ENCODE measurements around the gene MRPS25.
"Not testable (repeated sequence)": the region's sequence is repeated elsewhere in the genome, so short reads cannot be mapped to it uniquely, and the experiment has no call there.

Gene MRPS25

DNA sequence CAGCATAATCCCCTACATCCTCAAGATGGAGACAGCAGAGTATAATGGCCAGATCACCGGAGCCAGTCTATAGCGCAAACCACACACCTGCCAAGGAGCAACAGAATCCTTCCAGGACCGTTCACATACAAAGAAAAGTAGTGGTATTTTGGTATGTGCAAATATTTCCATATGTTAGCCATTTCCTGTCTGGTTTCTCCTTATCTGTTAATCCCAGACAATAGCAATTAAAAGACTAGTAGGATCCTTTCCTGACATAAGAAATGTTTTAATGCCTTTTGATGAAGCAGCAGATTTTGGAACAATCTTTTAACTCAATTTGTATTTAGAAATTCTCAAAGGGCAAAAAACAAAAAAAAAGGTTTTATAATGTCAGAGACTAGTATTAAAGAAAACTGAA lies 22.2 kb downstream of the MRPS25 start:
- no peak for FAIRE-seq

DNA sequence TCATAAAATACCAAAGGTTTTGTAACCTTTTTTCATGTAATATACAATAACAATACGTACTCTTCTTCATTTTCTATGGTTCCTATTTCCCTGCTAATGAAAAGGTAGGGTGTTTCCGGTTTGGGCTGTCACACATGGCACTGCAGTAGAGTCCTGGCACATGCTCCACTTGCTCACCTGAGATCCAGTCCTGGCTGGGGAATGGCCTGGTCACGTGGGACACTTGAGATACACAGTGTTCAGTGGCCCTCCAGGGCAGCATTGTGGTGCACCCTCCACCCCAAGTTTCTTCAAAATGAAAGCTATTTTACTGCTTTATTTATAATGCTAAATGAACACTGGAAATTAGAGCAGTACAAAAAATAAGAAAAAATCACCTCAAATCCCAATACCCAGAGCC lies 23.2 kb downstream of the MRPS25 start:
- no peak for FAIRE-seq

DNA sequence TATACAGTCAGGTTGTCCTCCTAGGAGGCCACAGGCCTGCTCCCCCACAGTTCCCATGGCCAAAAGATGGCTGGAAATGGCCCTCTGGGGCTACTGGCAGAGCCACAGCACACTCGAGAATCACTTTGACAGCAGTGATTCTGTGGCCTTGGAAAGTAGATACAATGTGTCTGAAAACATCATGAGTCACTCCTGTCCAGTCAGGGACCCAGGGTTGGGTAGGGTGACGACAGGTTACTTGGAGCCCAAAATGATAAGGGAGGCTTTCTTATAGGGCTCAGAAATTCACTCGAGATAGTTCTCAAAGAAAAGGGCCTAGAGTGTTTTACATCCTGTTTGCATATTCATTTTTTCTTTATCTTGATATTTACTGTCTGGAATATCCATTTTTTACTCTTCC lies 24.3 kb downstream of the MRPS25 start:
- FAIRE-seq: no peak

DNA sequence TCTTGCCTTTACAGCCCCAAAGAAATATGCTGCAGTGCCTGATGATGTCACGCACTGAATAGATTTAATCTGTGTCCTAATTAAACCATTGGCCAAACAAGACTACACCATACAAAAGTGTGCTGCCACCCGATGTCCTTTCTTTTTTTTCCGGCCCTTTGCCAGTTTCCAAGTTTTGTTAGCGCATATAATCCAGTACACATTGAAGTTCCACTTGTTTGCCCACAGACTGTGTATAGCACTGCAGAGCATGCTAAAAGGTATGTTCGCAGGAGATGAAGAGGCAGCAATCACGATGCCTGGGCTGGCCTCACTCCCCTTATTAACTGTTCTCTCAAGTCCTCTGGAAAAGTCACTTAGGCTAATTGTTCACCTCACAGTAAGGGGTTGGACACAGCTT lies 26.8 kb downstream of the MRPS25 start:
- FAIRE-seq: no peak

DNA sequence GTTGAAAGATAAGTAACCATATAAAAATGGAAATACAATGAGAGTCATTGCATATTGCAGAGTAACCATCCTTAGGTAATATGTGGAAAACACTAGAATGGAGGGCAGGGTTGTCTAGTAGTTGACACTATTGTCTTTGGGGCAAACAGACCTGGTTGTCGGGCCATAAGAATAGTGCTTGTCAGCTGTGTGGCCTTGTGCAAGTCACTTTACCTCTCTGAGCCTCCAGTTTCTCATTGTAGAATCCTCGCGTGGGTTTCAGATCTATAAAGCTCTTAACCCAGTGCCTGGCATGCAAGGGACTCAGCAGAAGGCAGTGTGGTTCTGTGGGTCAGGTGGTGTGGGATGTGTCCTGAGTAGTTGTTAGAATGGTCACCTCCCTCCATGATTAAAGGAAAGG lies 32.0 kb downstream of the MRPS25 start:
- FAIRE-seq: no peak

DNA sequence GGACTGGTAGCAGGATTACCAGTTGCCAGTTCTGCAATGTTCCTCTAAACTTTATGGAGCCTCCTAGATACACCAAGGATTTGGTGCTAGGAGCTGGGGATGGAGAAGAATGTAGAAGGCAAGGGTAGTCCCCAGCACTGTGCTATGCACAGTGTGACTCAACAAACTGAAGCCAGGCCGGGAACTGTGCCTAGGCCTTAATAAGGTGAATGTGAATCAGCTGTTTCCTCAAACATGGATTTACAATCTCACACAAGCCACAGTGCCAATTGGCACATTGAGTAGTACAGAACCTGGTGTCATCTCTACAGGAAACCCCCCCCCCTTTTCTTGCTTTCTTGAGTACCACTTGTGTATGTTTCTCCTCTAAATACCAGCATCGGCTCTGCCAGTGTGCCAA lies 32.5 kb downstream of the MRPS25 start:
- FAIRE-seq: no peak

DNA sequence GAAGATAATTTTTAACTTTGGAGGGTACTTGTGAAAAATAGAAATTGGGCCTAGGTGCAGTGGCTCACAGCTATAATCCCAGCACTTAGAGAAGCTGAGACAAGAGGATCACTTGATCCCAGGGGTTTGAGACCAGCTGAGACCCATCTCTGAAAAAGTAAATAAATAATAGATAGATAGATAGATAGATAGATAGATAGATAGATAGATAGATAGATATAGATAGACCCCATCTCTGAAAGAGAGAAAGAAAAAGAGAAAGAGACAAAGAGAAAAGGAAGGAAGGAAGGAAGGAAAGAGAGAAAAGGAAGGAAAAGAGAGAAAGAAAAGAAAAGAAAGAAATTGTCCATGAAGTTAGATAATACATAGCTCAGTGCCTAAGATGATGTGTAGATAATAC lies 35.5 kb downstream of the MRPS25 start:
- no peak for FAIRE-seq

DNA sequence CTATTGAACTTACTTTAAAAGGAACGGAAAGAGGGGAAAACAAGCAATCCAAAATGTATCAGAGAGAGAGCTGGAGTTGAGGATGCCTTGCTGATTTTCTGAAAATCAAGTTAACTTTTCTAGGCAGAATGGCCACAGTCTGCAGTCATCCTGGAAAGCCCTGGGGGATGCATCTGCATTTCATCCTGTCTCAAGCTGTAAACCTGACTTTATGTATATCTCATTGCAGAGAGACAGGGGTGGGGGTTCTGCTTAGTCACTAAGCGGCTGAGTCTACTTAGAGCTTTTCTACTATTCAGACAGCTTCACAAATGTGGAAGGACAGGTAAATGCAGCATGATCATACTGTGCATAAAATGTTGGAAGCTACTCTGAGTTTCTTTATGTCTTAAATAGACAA lies 41.4 kb downstream of the MRPS25 start:
- FAIRE-seq: no peak

DNA sequence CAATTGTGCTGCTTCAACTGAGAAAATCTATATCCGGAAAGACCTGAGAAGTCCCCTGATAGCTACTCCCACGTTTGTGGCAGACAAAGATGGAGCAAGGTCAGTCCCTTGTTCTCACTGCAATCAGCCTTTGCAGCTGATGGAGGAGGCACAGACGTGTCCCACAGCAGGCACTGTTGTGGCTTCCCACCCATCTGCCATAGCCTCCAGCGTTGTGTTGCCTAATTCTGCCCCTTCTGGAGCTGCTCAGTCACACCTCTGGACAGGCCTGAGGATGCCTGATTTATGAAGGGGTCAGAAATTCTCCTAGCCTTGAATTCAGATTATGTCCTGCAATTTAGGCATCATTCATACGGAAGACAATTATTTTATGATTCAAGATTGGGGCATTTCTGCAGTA lies 41.9 kb downstream of the MRPS25 start:
- no peak for FAIRE-seq

DNA sequence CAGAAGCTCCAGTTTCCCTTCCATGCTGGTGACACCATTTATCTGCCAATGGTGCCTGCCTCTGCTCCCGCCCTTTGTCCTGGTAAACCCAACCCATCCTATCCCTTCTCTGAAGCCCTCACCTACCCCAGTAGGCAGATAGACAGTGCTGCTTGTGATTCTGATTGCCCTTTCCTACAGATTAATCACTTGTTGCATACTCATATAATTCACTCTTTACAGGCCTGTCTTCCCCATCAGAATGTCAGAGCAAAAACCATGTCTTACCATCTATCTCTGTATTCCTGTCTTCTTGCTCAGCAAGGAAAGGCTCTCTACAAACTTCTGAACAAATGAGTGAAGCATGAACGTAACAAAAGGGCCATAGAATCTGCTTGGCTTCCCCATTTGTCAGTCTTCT lies 47.9 kb downstream of the MRPS25 start:
- FAIRE-seq: no peak

DNA sequence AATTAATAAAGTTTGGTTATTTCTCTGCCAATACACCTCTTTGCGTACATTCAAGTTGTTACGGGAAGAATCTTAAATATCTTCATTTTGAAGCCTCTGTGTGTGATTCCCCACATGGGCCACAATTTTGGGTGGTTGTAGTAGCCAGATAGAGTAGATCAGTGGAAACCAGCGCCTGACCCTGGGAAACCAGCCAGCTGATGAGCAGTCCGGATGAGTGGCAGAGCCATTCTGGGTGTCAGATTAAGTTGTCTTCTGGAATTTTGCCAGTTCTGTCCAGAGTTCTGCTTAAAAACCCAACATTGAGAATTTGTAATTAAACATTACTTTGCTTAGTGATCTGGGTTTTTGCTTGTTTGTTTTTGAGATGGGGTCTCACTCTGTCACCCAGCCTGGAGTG lies 49.7 kb downstream of the MRPS25 start:
- no peak for FAIRE-seq

DNA sequence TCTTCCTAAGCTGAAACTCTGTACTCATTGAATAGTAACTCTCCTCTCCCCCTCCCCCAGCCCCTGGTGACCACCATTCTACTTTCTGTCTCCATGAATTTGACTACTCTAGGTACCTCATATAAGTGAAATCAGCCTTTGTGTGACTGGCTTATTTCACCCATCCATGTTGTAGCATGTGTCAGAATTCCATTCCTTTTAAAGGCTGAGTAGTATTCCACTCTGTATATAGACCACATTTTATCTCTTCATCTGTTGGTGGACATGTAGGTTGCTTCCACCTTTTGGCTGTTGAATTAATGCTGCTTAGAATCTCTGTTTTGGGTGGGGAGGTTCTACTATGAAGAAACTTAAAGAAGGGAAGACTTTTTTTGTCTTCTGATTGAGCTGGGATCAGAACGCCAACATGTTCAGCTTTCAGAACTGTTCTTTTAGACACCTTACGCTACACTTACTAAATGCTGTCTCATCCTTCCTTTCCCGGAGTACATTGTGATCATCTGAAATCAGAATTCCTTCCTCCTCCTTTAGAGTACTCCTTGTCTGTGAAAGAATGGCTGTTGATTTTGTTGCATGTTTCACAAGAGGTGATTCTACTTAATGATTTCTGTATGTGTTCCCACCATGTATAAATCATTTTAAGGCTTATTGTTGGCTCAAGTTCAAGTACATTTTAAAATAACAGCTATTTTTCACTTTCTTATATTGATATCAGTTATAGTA lies 50.3 kb downstream of the MRPS25 start:
- no peak for FAIRE-seq

DNA sequence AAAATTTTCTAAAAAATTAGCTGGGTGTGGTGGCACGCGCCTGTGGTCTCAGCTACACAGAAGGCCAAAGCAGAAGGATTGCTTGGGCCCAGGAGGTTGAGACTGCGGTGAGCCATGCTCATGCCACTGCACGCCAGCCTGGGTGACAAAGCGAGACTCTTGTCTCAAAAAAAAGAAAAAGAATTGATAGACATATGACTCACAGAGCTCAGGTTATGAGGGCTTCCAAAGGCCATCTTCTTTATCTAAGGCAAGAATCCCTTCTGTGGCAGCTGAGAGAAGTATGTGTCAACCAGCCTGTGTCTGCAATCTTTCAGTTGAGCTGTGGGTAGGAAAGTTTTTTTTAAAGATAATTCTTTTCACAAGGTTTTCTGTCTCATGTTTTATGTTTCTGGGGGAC lies 53.9 kb downstream of the MRPS25 start:
- FAIRE-seq: no peak

DNA sequence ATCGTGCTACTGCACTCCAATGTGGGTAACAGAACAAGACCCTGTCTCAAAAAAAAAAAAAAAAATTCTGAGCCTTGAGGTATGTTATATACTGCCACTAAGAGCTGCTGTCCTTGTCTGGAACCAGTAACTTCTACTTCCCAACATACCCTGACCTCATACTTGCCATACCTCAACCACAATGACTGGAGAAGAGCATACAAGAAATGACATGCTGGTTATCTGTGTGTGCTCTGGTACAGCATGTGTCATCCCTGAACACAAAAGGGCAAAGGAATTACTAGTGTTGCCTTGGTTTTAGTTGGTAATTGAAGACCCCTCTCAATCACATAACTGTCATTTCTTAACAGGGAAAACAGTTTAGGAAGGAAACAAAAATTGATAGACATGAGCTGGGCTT lies 54.5 kb downstream of the MRPS25 start:
- no peak for FAIRE-seq

DNA sequence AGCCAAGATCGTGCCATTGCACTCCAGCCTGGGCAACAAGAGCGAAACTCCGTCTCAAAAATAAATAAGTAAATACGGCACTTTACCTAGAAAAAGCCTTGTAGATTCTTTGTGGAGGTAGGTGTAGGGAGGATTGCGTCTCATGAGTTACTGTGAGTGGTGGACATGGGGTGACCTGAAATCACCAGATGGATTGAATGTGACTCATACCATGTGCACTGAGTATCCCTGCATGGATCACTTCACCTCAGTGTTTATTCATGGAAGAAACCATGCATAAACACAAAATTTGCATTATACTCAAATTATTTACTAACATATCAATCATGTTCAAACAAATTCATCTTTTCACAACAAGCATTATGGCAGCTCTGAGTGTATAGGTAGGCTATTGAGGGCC lies 55.9 kb downstream of the MRPS25 start:
- no peak for FAIRE-seq

DNA sequence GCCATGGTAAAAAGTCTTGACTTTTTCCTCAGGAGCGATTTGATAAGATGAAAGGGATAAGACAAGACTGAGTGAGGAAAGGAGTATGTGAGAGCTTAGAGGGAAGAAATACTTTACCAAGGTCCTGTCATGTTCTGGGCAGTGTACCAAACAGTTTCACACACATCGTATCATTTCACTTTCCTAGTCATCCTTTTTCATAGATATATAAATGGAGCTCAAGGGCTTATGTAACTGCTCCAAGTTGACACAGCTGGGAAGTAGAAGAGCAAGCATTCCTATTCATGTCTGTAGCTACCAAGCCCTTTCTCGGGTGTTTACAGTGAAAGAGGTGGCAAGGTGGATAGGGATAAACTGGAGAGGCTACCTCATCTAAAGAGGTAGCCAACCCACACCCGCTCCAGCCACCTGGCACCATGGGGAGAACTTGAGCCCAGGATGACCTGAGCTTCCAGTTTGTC lies 57.4 kb downstream of the MRPS25 start:
- FAIRE-seq: no peak

DNA sequence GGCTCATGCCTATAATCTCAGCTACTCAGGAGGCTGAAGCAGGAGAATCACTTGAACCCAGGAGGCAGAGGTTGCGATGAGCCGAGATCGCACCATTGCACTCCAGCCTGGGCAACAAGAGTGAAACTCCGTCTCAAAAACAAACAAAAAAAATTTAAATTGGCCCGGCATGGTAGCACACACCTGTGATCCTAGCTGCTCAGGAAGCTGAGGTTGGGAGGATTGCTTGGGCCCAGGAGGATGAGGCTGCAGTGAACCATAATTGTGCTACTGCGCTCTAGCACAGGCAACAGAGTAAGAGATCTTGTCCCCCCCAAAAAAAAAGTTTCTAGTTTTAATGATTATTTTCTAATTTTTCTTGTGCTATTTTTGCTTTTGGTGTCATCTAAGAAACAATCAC lies 65.9 kb downstream of the MRPS25 start:
- not testable (repeated sequence) for FAIRE-seq
